Daoy (cell line): ENCODE results near the gene ALDOB. TPM values are rescaled to one million over a fixed set of nuclear protein-coding genes. Genes with fewer than 3 reads are reported as not detected.

Experiments used
- DNase-seq: peaks from one replicate; pipeline ENCODE4 v3.0.0-alpha.2; 2015; ENCODE audit warnings: low read depth
- total RNA-seq: library from RNA; depleted of rRNA; stranded (reverse); fragments of >200 nt; shearing (Covaris generic); gene quantifications from 2 replicates; pipeline ENCODE4 v1.2.3, GENCODE V29; 2014

Gene ALDOB
- total RNA-seq, 1 experiment from 2014 or later, result 1.4 TPM

GRCh38 chr9:101455656-101456240 is 20.2 kb upstream of the ALDOB start:
- peak; percentile 38 for DNase-seq

- DNase-seq, result no peak
These were observed 18.4 kb upstream of the ALDOB start for GRCh38 chr9:101453776-101454570.

- no peak for DNase-seq
These were observed 15.9 kb upstream of the ALDOB start for GRCh38 chr9:101451498-101451897.

GRCh38 chr9:101450931-101451330 is 15.4 kb upstream of the ALDOB start:
- no peak for DNase-seq

GRCh38 chr9:101449071-101449721 is 13.6 kb upstream of the ALDOB start:
- DNase-seq, result peak; percentile 89

GRCh38 chr9:101448680-101449070 is 13.1 kb upstream of the ALDOB start:
- no peak for DNase-seq

- no peak for DNase-seq
These were observed 11.2 kb upstream of the ALDOB start for GRCh38 chr9:101446732-101447131.

GRCh38 chr9:101445353-101446029 is 9.9 kb upstream of the ALDOB start:
- DNase-seq, result no peak

GRCh38 chr9:101443364-101443771 is 7.8 kb upstream of the ALDOB start:
- DNase-seq, result no peak

GRCh38 chr9:101442736-101443135 is 7.2 kb upstream of the ALDOB start:
- no peak for DNase-seq

- DNase-seq, result no peak
These were observed 6.7 kb upstream of the ALDOB start for GRCh38 chr9:101442318-101442717.

GRCh38 chr9:101440714-101441230 is 5.2 kb upstream of the ALDOB start:
- DNase-seq, result no peak

GRCh38 chr9:101438523-101438922 is 2.9 kb upstream of the ALDOB start:
- DNase-seq, result no peak

GRCh38 chr9:101437806-101438232 is 2.2 kb upstream of the ALDOB start:
- no peak for DNase-seq

GRCh38 chr9:101434998-101435397 is 576 bp downstream of the ALDOB start:
- DNase-seq, result no peak

- no peak for DNase-seq
These were observed 2.3 kb downstream of the ALDOB start for GRCh38 chr9:101433229-101433628.

- no peak for DNase-seq
These were observed 2.8 kb downstream of the ALDOB start for GRCh38 chr9:101432740-101433139.

GRCh38 chr9:101432171-101432570 is 3.4 kb downstream of the ALDOB start:
- no peak for DNase-seq

- DNase-seq, result no peak
These were observed 5.8 kb downstream of the ALDOB start for GRCh38 chr9:101429736-101430135.

GRCh38 chr9:101428909-101429308 is 6.7 kb downstream of the ALDOB start:
- no peak for DNase-seq

GRCh38 chr9:101427957-101428655 is 7.5 kb downstream of the ALDOB start:
- no peak for DNase-seq

GRCh38 chr9:101427358-101427757 is 8.2 kb downstream of the ALDOB start:
- DNase-seq, result no peak
